HEK293 (cell line): ENCODE results near the gene IGFBP7.

Source experiments
- CTCF ChIA-PET: fragments of 350-600 bp; formaldehyde crosslinking; extraction: SDS; loops from one replicate; lab custom pipeline; 2021; ENCODE audit warnings: antibody characterized with exemption; lab: Yijun Ruan, JAX
- POLR2A ChIA-PET: fragments of 300-600 bp; formaldehyde crosslinking; extraction: SDS; loops from one replicate; lab custom pipeline; 2020; ENCODE audit warnings: antibody characterized with exemption, inconsistent platforms; lab: Yijun Ruan, JAX
- H3K27ac ChIP-seq: fragments of 200-500 bp; sonication (Bioruptor generic); 2 replicates; pipeline ENCODE4 v1.5.1; 2014; ENCODE audit warnings: low read depth, low read length, control low read depth, inconsistent platforms; ENCODE audit errors: extremely low read depth
- H3K36me3 ChIP-seq, 2 experiments: fragments of 200-500 bp in 1 of 2; sonication (Bioruptor generic) in 1 of 2; 1 replicate in 1 of 2; 2 replicates in 1 of 2; pipeline ENCODE4 v1.5.1; 2014 to 2017; ENCODE audit warnings: inconsistent platforms in 2 of 2, low read length in 2 of 2; ENCODE audit not compliant: control insufficient read depth in 2 of 2, insufficient read depth in 1 of 2
- H3K4me1 ChIP-seq: fragments of 200-500 bp; sonication (Bioruptor generic); 2 replicates; pipeline ENCODE4 v1.5.1; 2014; ENCODE audit warnings: mild to moderate bottlenecking, low read length, inconsistent platforms; ENCODE audit not compliant: control insufficient read depth, insufficient read depth
- H3K4me3 ChIP-seq: 2 replicates; pipeline ENCODE4 v1.5.1; 2011; ENCODE audit warnings: low read depth, mild to moderate bottlenecking, control low read depth, low read length, moderate library complexity
- H3K9me3 ChIP-seq: fragments of 200-500 bp; sonication (Bioruptor generic); 2 replicates; pipeline ENCODE4 v1.5.1; 2014; ENCODE audit warnings: low read depth, low read length, inconsistent platforms; ENCODE audit not compliant: control insufficient read depth, insufficient read depth
- BCL11A ChIP-seq: fragments of 450-650 bp; formaldehyde crosslinking; IDR thresholded peaks from 2 replicates; pipeline ENCODE4 v1.5.1; 2016; ENCODE audit warnings: low read depth, missing biosample characterization, missing genetic modification characterization
- KLF10 ChIP-seq: fragments of 450-650 bp; IDR thresholded peaks from 2 replicates; pipeline ENCODE4 v1.5.1; 2018; ENCODE audit warnings: missing biosample characterization, mild to moderate bottlenecking, missing genetic modification characterization
- SCRT1 ChIP-seq: fragments of 450-650 bp; formaldehyde crosslinking; IDR thresholded peaks from 2 replicates; pipeline ENCODE4 v1.5.1; 2016; ENCODE audit warnings: missing biosample characterization, missing genetic modification characterization, borderline replicate concordance
- SP7 ChIP-seq: fragments of 450-650 bp; formaldehyde crosslinking; IDR thresholded peaks from 2 replicates; pipeline ENCODE4 v1.5.1; 2016; ENCODE audit warnings: missing biosample characterization, missing genetic modification characterization
- TRIM28 ChIP-seq: IDR thresholded peaks from 2 replicates; pipeline ENCODE4 v1.6.1; 2011; ENCODE audit warnings: low read length, control low read depth, borderline replicate concordance
- ZEB2 ChIP-seq: fragments of 450-650 bp; formaldehyde crosslinking; IDR thresholded peaks from 2 replicates; pipeline ENCODE4 v1.5.1; 2016; ENCODE audit warnings: missing biosample characterization, missing genetic modification characterization
- ZNF10 ChIP-seq: fragments of 450-650 bp; formaldehyde crosslinking; IDR thresholded peaks from 2 replicates; pipeline ENCODE4 v1.5.1; 2017; ENCODE audit warnings: missing biosample characterization, missing genetic modification characterization
- ZNF184 ChIP-seq: fragments of 450-650 bp; IDR thresholded peaks from 2 replicates; pipeline ENCODE4 v1.5.1; 2018; ENCODE audit warnings: missing biosample characterization, mild to moderate bottlenecking, missing genetic modification characterization
- ZNF19 ChIP-seq: fragments of 450-650 bp; formaldehyde crosslinking; IDR thresholded peaks from 2 replicates; pipeline ENCODE4; 2016; ENCODE audit warnings: missing biosample characterization, missing genetic modification characterization, low read depth
- ZNF202 ChIP-seq: fragments of 450-650 bp; formaldehyde crosslinking; IDR thresholded peaks from 2 replicates; pipeline ENCODE4 v1.5.1; 2016; ENCODE audit warnings: missing biosample characterization, missing genetic modification characterization, borderline replicate concordance
- ZNF366 ChIP-seq: fragments of 450-650 bp; formaldehyde crosslinking; conservative IDR thresholded peaks from 2 replicates; pipeline ENCODE4 v1.5.1; 2016; ENCODE audit warnings: missing biosample characterization, missing genetic modification characterization
- ZNF514 ChIP-seq: fragments of 450-650 bp; formaldehyde crosslinking; IDR thresholded peaks from 2 replicates; pipeline ENCODE4 v1.5.1; 2016; ENCODE audit warnings: missing biosample characterization, missing genetic modification characterization
- ZNF560 ChIP-seq: fragments of 450-650 bp; formaldehyde crosslinking; IDR thresholded peaks from 2 replicates; pipeline ENCODE4 v1.5.1; 2017; ENCODE audit warnings: missing biosample characterization, missing genetic modification characterization, borderline replicate concordance
- ZNF596 ChIP-seq: fragments of 450-650 bp; IDR thresholded peaks from 2 replicates; pipeline ENCODE4 v1.5.0; 2018; ENCODE audit warnings: missing biosample characterization, mild to moderate bottlenecking, missing genetic modification characterization, moderate library complexity
- ZNF629 ChIP-seq: fragments of 450-650 bp; formaldehyde crosslinking; IDR thresholded peaks from 2 replicates; pipeline ENCODE4 v1.5.1; 2017; ENCODE audit warnings: missing biosample characterization, missing genetic modification characterization
- ZNF777 ChIP-seq: fragments of 450-650 bp; formaldehyde crosslinking; IDR thresholded peaks from 2 replicates; pipeline ENCODE4 v1.5.1; 2017; ENCODE audit warnings: missing biosample characterization, missing genetic modification characterization, borderline replicate concordance
- ZNF830 ChIP-seq: fragments of 450-650 bp; IDR thresholded peaks from 2 replicates; pipeline ENCODE4 v1.5.0; 2018; ENCODE audit warnings: missing biosample characterization, missing genetic modification characterization, low read depth, mild to moderate bottlenecking, moderate library complexity
- TF ChIP-seq, protein P1 (sequence below): fragments of 450-650 bp; IDR thresholded peaks from 2 replicates; pipeline ENCODE4 v1.5.1; 2018; ENCODE audit warnings: missing biosample characterization, mild to moderate bottlenecking, missing genetic modification characterization
- TF ChIP-seq, protein P2 (sequence below): fragments of 450-650 bp; formaldehyde crosslinking; IDR thresholded peaks from 2 replicates; pipeline ENCODE4 v1.5.1; 2016; ENCODE audit warnings: missing biosample characterization, missing genetic modification characterization
- TF ChIP-seq, protein P3 (sequence below): fragments of 450-650 bp; formaldehyde crosslinking; IDR thresholded peaks from 2 replicates; pipeline ENCODE4 v1.5.1; 2016; ENCODE audit warnings: missing biosample characterization, missing genetic modification characterization, low read depth
- TF ChIP-seq, protein P4 (sequence below): fragments of 450-650 bp; formaldehyde crosslinking; IDR thresholded peaks from 2 replicates; pipeline ENCODE4 v1.5.1; 2016; ENCODE audit warnings: missing biosample characterization, missing genetic modification characterization

IGFBP7 gene

DNA sequence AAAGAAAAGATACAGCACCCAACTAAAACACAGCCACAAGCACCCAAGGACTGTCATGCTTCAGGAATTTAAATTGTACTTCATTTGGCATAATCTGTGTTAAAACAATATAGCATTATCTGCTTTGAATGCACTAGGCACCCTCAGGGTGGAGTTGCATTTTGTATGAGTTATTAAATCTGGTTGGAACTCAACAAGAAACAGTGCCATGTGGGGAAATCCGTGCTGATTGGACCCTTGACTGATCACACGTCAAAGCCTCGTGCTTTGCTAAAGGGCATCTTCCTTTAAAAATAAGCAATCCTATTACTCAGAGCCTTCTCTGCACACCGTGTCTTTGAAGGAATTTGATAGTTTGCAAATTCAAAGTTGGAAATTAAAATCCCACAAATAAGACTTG is 35.4 kb downstream of the IGFBP7 start (continued):
- TF ChIP-seq ZNF560 = no peak
- no peak for TF ChIP-seq SCRT1
- no peak for TF ChIP-seq ZNF514
- TF ChIP-seq, protein P1, sequence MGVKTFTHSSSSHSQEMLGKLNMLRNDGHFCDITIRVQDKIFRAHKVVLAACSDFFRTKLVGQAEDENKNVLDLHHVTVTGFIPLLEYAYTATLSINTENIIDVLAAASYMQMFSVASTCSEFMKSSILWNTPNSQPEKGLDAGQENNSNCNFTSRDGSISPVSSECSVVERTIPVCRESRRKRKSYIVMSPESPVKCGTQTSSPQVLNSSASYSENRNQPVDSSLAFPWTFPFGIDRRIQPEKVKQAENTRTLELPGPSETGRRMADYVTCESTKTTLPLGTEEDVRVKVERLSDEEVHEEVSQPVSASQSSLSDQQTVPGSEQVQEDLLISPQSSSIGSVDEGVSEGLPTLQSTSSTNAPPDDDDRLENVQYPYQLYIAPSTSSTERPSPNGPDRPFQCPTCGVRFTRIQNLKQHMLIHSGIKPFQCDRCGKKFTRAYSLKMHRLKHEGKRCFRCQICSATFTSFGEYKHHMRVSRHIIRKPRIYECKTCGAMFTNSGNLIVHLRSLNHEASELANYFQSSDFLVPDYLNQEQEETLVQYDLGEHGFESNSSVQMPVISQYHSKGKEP (tag by site-specific recombination) = peak; percentile 85
- no peak for TF ChIP-seq KLF10
- no peak for TF ChIP-seq ZNF777 (tag by site-specific recombination)
- 0 out of 2 replicates have a peak, but pooled peaks have one; percentile 19 for TF ChIP-seq ZEB2 (tag by site-specific recombination)
- no peak for TF ChIP-seq ZNF830
- no peak for TF ChIP-seq ZNF596 (tag by site-specific recombination)
- TF ChIP-seq, protein P2, sequence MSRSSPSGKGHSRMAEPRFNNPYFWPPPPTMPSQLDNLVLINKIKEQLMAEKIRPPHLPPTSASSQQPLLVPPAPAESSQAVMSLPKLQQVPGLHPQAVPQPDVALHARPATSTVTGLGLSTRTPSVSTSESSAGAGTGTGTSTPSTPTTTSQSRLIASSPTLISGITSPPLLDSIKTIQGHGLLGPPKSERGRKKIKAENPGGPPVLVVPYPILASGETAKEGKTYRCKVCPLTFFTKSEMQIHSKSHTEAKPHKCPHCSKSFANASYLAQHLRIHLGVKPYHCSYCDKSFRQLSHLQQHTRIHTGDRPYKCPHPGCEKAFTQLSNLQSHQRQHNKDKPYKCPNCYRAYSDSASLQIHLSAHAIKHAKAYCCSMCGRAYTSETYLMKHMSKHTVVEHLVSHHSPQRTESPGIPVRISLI = no peak
- TF ChIP-seq ZNF19 (tag by site-specific recombination) = no peak
- no peak for TF ChIP-seq ZNF184 (tag by site-specific recombination)
- TF ChIP-seq, protein P3, sequence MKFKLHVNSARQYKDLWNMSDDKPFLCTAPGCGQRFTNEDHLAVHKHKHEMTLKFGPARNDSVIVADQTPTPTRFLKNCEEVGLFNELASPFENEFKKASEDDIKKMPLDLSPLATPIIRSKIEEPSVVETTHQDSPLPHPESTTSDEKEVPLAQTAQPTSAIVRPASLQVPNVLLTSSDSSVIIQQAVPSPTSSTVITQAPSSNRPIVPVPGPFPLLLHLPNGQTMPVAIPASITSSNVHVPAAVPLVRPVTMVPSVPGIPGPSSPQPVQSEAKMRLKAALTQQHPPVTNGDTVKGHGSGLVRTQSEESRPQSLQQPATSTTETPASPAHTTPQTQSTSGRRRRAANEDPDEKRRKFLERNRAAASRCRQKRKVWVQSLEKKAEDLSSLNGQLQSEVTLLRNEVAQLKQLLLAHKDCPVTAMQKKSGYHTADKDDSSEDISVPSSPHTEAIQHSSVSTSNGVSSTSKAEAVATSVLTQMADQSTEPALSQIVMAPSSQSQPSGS (tag by site-specific recombination) = no peak
- TF ChIP-seq SP7 (tag by site-specific recombination) = no peak
- no peak for TF ChIP-seq ZNF202 (tag by site-specific recombination)
- TF ChIP-seq ZNF10 (tag by site-specific recombination) = no peak
- peak; percentile 23; the same call in 1 of the 2 replicates for TF ChIP-seq ZNF629 (tag by site-specific recombination)
- TF ChIP-seq TRIM28 = no peak
- TF ChIP-seq, protein P4, sequence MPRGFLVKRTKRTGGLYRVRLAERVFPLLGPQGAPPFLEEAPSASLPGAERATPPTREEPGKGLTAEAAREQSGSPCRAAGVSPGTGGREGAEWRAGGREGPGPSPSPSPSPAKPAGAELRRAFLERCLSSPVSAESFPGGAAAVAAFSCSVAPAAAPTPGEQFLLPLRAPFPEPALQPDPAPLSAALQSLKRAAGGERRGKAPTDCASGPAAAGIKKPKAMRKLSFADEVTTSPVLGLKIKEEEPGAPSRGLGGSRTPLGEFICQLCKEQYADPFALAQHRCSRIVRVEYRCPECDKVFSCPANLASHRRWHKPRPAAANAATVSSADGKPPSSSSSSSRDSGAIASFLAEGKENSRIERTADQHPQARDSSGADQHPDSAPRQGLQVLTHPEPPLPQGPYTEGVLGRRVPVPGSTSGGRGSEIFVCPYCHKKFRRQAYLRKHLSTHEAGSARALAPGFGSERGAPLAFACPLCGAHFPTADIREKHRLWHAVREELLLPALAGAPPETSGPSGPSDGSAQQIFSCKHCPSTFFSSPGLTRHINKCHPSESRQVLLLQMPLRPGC (tag by site-specific recombination) = no peak

DNA sequence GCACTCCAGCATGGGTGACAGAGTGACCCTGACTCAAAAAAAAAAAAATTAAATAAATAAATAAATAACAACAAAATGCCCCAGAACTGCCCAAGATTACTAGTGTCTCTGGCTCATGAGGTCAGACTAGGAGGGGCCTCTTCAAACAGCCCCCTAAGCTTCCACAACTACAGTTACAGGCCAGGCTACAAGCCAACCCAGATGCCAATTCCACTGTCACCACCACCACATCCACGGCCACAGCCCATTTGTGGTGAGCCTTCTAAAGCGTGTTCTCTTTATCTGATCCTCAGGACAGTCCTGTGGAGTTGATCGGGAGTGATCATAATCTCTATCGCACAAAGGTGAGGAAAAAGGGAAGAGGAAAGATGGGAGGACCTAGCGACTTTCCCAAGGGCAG is 36.6 kb downstream of the IGFBP7 start:
- Histone ChIP-seq H3K27ac (no peak overlapping the region), H3K4me1 (peaks cover 8% of the 10 kb centered on the region), H3K4me3 (no peak overlapping the region), H3K9me3 (no peaks in the 10 kb centered on the region), H3K36me3 (no peaks in the 10 kb centered on the region)
- CTCF ChIA-PET = interaction anchor here (1.1 to 1.7 kb wide), 3 partner anchors 34 to 88 kb away, joined by 3 to 7 read pairs (median 4); no protein-coding TSS in a partner anchor
- TF ChIP-seq BCL11A (tag by site-specific recombination) (no peak), ZNF366 (0 out of 2 replicates have a peak, but pooled peaks have one; percentile 10)
- POLR2A ChIA-PET = interaction anchor here (2.8 kb wide), 1 partner anchor 95 kb away, joined by 11 read pairs; the partner anchor contains the start of genes NOA1 and POLR2B
